Chondrocyte (in vitro differentiated cells): Measurements from ENCODE around the gene MED23. TPM values are rescaled to one million over a fixed set of nuclear protein-coding genes. Genes with fewer than 3 reads are reported as not detected.

ENCODE experiments used
- DNase-seq: peaks from one replicate; pipeline ENCODE4 v3.0.0; 2021; ENCODE audit warnings: mixed read lengths, low spot score
- H3K27ac Mint-ChIP-seq: one replicate; pipeline ENCODE4 v1.8.0; 2021; ENCODE audit warnings: mild to moderate bottlenecking, moderate library complexity, mixed read lengths; ENCODE audit not compliant: unreplicated experiment
- H3K27me3 Mint-ChIP-seq: 2 replicates; pipeline ENCODE4 v1.8.0; 2021; ENCODE audit warnings: low read depth, mixed read lengths
- H3K36me3 Mint-ChIP-seq: 2 replicates; pipeline ENCODE4 v1.8.0; 2021; ENCODE audit warnings: low read depth, mixed read lengths
- H3K4me1 Mint-ChIP-seq: 2 replicates; pipeline ENCODE4 v1.8.0; 2021; ENCODE audit warnings: low read depth, mild to moderate bottlenecking, mixed read lengths
- H3K4me3 Mint-ChIP-seq: one replicate; pipeline ENCODE4 v1.8.0; 2021; ENCODE audit warnings: mild to moderate bottlenecking, moderate library complexity, mixed read lengths; ENCODE audit not compliant: unreplicated experiment
- H3K9me3 Mint-ChIP-seq: 2 replicates; pipeline ENCODE4 v1.8.0; 2021; ENCODE audit warnings: low read depth, mixed read lengths
- total RNA-seq: library from RNA; stranded (reverse); gene quantifications from 3 replicates; pipeline ENCODE4 v1.2.1, GENCODE V29; 2021
- TF ChIP-seq, protein P1 (sequence below): fragments of 200-600 bp; sonication (generic); IDR thresholded peaks from 2 replicates; pipeline ENCODE4 v1.5.0; 2021; ENCODE audit warnings: antibody characterized with exemption, mild to moderate bottlenecking, moderate library complexity

Gene MED23
- total RNA-seq, 1 donor from 2014 or later, result 26.2 TPM

DNA sequence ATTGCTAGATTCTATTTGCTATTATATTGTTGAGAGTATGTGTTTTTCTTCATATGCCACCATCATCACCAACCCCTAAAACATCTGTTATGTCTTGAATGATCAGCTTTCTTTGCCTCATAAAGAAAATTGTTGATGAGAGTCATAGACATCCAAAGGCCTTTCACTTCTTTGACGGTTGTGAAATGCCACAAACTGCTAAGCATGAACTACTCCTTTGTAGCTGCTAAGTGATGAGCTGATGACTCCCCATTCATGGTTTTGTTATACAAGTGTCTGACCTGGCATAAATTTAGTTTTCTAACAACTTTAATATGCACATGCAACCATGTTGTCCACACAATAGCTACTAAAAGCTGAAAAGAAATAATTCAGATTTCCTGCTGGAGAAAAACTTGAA is 684 bp upstream of the MED23 start:
- H3K27ac Mint-ChIP-seq, result no peak overlapping the region
- H3K27me3 Mint-ChIP-seq, result no peaks in the 10 kb centered on the region
- H3K4me3 Mint-ChIP-seq, result no peak overlapping the region
- TF ChIP-seq, protein P1, sequence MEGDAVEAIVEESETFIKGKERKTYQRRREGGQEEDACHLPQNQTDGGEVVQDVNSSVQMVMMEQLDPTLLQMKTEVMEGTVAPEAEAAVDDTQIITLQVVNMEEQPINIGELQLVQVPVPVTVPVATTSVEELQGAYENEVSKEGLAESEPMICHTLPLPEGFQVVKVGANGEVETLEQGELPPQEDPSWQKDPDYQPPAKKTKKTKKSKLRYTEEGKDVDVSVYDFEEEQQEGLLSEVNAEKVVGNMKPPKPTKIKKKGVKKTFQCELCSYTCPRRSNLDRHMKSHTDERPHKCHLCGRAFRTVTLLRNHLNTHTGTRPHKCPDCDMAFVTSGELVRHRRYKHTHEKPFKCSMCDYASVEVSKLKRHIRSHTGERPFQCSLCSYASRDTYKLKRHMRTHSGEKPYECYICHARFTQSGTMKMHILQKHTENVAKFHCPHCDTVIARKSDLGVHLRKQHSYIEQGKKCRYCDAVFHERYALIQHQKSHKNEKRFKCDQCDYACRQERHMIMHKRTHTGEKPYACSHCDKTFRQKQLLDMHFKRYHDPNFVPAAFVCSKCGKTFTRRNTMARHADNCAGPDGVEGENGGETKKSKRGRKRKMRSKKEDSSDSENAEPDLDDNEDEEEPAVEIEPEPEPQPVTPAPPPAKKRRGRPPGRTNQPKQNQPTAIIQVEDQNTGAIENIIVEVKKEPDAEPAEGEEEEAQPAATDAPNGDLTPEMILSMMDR, result no peak
- H3K36me3 Mint-ChIP-seq, result peaks cover 5% of the 10 kb centered on the region
- H3K9me3 Mint-ChIP-seq, result no peaks in the 10 kb centered on the region
- no peak for DNase-seq
- peaks cover 25% of the 10 kb centered on the region for H3K4me1 Mint-ChIP-seq

DNA sequence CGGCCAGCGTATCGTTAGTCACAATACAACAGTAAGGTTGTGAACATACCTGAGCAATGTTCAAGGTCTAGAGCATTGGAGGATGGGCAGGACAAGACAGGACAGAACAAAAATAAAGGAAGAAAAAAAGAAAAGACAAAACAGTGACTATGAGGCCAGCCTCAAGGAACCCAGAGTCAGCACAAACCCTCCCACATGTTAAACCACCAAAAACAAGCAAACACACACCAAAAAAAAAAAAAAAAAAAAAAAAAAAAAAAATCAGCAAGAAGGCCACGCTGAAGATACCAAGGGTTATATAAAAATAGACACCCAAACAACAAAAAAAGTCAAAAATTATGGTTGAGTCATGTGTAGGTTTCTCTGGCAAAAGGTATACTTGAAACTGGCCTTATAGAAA is 12.8 kb downstream of the MED23 start:
- no peak overlapping the region for H3K4me3 Mint-ChIP-seq
- peaks cover 23% of the 10 kb centered on the region for H3K36me3 Mint-ChIP-seq
- peaks cover 4% of the 10 kb centered on the region for H3K4me1 Mint-ChIP-seq
- DNase-seq, result no peak
- no peaks in the 10 kb centered on the region for H3K27me3 Mint-ChIP-seq
- TF ChIP-seq, protein P1, result no peak
- no peak overlapping the region for H3K27ac Mint-ChIP-seq
- H3K9me3 Mint-ChIP-seq, result no peaks in the 10 kb centered on the region

- DNase-seq, result no peak
- H3K27ac Mint-ChIP-seq, result no peak overlapping the region
- H3K4me3 Mint-ChIP-seq, result no peak overlapping the region
- H3K36me3 Mint-ChIP-seq, result peaks cover 29% of the 10 kb centered on the region
- no peaks in the 10 kb centered on the region for H3K9me3 Mint-ChIP-seq
- H3K27me3 Mint-ChIP-seq, result no peaks in the 10 kb centered on the region
- TF ChIP-seq, protein P1, result no peak
- H3K4me1 Mint-ChIP-seq, result peaks cover 4% of the 10 kb centered on the region
Measured at GRCh38 chr6:131613296-131613925, 14.6 kb downstream of the MED23 start.

GRCh38 chr6:131602781-131603312 is 25.2 kb downstream of the MED23 start:
- Mint-ChIP-seq H3K4me1 (peaks cover 8% of the 10 kb centered on the region), H3K27ac (peak overlapping the region; percentile 38), H3K9me3 (no peaks in the 10 kb centered on the region), H3K27me3 (no peaks in the 10 kb centered on the region), H3K36me3 (peaks cover 31% of the 10 kb centered on the region), H3K4me3 (no peak overlapping the region)
- TF ChIP-seq, protein P1, result no peak
- no peak for DNase-seq

DNA sequence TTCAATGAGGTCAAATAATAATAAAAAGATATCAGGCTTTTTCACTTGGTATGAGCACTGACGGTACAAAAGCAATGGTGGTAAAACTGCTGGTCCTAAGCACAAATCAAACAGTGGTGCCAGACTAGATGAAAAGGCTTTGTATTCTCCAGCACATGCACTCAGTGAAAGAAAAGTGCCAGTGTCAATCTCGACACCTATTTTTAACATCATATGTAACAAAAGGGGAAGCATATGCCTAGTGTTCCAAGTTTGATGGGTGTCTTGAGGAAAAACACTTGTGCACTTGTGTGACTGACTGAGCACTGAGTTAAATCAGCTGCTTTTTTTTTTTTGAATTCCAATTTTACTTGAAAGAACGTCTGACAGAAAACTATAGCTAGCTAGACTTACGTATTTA is 27.3 kb downstream of the MED23 start:
- no peaks in the 10 kb centered on the region for H3K9me3 Mint-ChIP-seq
- no peak overlapping the region for H3K27ac Mint-ChIP-seq
- H3K27me3 Mint-ChIP-seq, result no peaks in the 10 kb centered on the region
- H3K36me3 Mint-ChIP-seq, result peaks cover 26% of the 10 kb centered on the region
- H3K4me3 Mint-ChIP-seq, result no peak overlapping the region
- H3K4me1 Mint-ChIP-seq, result peaks cover 8% of the 10 kb centered on the region
- no peak for DNase-seq
- TF ChIP-seq, protein P1, result no peak
